Loucy (cell line): ENCODE data around the gene FBRSL1.

Experiments
- H2AFZ ChIP-seq: fragments of 200-600 bp; sonication (generic); 2 replicates; pipeline ENCODE4 v1.6.0; 2016; ENCODE audit warnings: antibody characterized with exemption, mild to moderate bottlenecking, low read length, moderate library complexity
- H3F3A ChIP-seq: fragments of 200-600 bp; 2 replicates; pipeline ENCODE4 v1.6.0; 2016; ENCODE audit warnings: antibody characterized with exemption, low read depth, mild to moderate bottlenecking
- H3K27me3 ChIP-seq: fragments of 200-600 bp; sonication (generic); 2 replicates; pipeline ENCODE4 v1.6.1; 2014; ENCODE audit warnings: low read length, mild to moderate bottlenecking; ENCODE audit not compliant: insufficient read depth, poor library complexity, severe bottlenecking
- H3K36me3 ChIP-seq: fragments of 200-600 bp; sonication (generic); 2 replicates; pipeline ENCODE4 v1.6.1; 2016; ENCODE audit warnings: low read length; ENCODE audit not compliant: insufficient read depth
- H3K4me1 ChIP-seq: fragments of 200-600 bp; sonication (generic); 2 replicates; pipeline ENCODE4 v1.5.1; 2014; ENCODE audit warnings: low read length, mild to moderate bottlenecking; ENCODE audit not compliant: insufficient read depth, poor library complexity, severe bottlenecking
- H3K4me2 ChIP-seq: fragments of 200-600 bp; sonication (generic); 2 replicates; pipeline ENCODE4 v1.6.0; 2014; ENCODE audit warnings: antibody characterized with exemption, low read length, low read depth, mild to moderate bottlenecking; ENCODE audit not compliant: poor library complexity, severe bottlenecking
- H3K4me3 ChIP-seq: fragments of 200-600 bp; sonication (generic); 2 replicates; pipeline ENCODE4 v1.5.1; 2014; ENCODE audit warnings: low read length, mild to moderate bottlenecking, mixed read lengths; ENCODE audit not compliant: poor library complexity, severe bottlenecking
- H3K79me2 ChIP-seq: fragments of 200-600 bp; sonication (generic); 2 replicates; pipeline ENCODE4 v1.6.1; 2014; ENCODE audit warnings: low read length; ENCODE audit not compliant: insufficient read depth
- H3K9ac ChIP-seq: fragments of 200-600 bp; sonication (generic); 2 replicates; pipeline ENCODE4 v1.6.0; 2014; ENCODE audit warnings: mild to moderate bottlenecking, low read depth, low read length, moderate library complexity; ENCODE audit not compliant: poor library complexity, severe bottlenecking
- H3K9me2 ChIP-seq: fragments of 200-600 bp; sonication (generic); replicated peaks from 2 replicates; pipeline ENCODE4 v1.6.1; 2016; ENCODE audit warnings: low read depth, low read length, mixed read lengths
- H3K9me3 ChIP-seq: fragments of 200-600 bp; sonication (generic); 2 replicates; pipeline ENCODE4 v1.6.1; 2014; ENCODE audit warnings: mild to moderate bottlenecking, antibody characterized with exemption, low read length, low read depth; ENCODE audit not compliant: insufficient read depth
- H4K20me1 ChIP-seq: fragments of 200-600 bp; sonication (generic); 2 replicates; pipeline ENCODE4 v1.6.0; 2014; ENCODE audit warnings: antibody characterized with exemption, low read length, mild to moderate bottlenecking; ENCODE audit not compliant: insufficient read depth, poor library complexity, severe bottlenecking
- EZH2phosphoT487 ChIP-seq: fragments of 200-600 bp; IDR thresholded peaks from 2 replicates; pipeline ENCODE4 v1.6.1; 2018; ENCODE audit warnings: antibody characterized with exemption, mild to moderate bottlenecking, moderate library complexity, borderline replicate concordance
- TF ChIP-seq, protein P1 (sequence below): fragments of 200-600 bp; sonication (generic); conservative IDR thresholded peaks from 2 replicates; pipeline ENCODE4 v1.5.1; 2014; ENCODE audit warnings: mild to moderate bottlenecking, antibody characterized with exemption, low read length

The FBRSL1 gene

DNA sequence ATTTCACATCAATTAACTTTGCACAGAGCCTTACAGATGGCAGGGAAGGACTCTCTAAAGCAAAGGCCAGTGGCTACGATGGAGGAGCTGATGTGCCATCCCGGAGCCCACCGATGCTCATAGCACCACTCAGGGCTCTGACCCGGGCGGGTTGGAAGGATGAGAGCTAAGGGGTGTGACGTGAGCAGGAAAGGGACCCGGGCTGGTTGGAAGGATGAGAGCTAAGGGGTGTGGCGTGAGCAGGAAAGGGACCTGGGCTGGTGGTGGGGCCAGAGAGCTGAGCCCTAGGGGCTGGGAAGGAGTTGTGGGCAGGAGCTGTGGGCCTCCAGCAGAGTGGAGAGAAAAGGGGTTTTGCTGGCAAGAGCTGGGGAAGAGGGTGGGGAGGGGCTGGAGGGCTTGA lies 3.8 kb upstream of the FBRSL1 start:
- Histone ChIP-seq H3K4me3 (no peak overlapping the region), H3K9ac (peak overlapping the region; percentile 99), H3K9me2 (no peaks in the 10 kb centered on the region), H3K79me2 (peaks cover 10% of the 10 kb centered on the region), H4K20me1 (peaks cover 5% of the 10 kb centered on the region), H3K9me3 (no peaks in the 10 kb centered on the region), H3K27me3 (no peaks in the 10 kb centered on the region), H3K4me1 (peaks cover 39% of the 10 kb centered on the region), H2AFZ (no peak overlapping the region), H3K36me3 (no peaks in the 10 kb centered on the region), H3K4me2 (no peak overlapping the region), H3F3A (peaks cover 3% of the 10 kb centered on the region; the same call in 1 of the 2 replicates)
- TF ChIP-seq, protein P1, sequence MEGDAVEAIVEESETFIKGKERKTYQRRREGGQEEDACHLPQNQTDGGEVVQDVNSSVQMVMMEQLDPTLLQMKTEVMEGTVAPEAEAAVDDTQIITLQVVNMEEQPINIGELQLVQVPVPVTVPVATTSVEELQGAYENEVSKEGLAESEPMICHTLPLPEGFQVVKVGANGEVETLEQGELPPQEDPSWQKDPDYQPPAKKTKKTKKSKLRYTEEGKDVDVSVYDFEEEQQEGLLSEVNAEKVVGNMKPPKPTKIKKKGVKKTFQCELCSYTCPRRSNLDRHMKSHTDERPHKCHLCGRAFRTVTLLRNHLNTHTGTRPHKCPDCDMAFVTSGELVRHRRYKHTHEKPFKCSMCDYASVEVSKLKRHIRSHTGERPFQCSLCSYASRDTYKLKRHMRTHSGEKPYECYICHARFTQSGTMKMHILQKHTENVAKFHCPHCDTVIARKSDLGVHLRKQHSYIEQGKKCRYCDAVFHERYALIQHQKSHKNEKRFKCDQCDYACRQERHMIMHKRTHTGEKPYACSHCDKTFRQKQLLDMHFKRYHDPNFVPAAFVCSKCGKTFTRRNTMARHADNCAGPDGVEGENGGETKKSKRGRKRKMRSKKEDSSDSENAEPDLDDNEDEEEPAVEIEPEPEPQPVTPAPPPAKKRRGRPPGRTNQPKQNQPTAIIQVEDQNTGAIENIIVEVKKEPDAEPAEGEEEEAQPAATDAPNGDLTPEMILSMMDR = no peak
- TF ChIP-seq EZH2phosphoT487 = no peak

DNA sequence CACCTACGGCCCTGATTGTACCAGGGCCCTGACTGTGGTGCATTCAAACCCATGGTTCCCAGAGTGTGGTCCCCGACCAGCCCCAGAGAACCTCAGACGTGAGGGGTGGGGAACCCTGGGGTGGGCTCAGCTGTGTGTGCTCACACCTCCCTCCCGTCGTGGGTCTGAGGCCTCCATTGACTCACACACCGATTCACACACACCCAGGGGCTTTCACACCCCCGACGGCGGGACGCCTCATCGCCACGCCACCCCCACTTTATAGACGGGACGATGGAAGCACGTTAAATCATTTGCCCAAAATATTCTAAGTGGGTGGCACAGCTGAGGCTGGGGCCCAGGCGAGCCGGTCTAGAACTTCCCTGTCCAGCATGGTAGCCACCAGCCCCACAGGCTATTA lies 3.4 kb upstream of the FBRSL1 start:
- peaks cover 14% of the 10 kb centered on the region for H3K79me2 ChIP-seq
- no peak overlapping the region for H2AFZ ChIP-seq
- peaks cover 40% of the 10 kb centered on the region for H3K4me1 ChIP-seq
- no peaks in the 10 kb centered on the region for H3K27me3 ChIP-seq
- H3F3A ChIP-seq = peaks cover 3% of the 10 kb centered on the region; the same call in 1 of the 2 replicates
- no peaks in the 10 kb centered on the region for H3K9me2 ChIP-seq
- H3K4me2 ChIP-seq = no peak overlapping the region
- H4K20me1 ChIP-seq = peaks cover 9% of the 10 kb centered on the region
- no peaks in the 10 kb centered on the region for H3K9me3 ChIP-seq
- no peak overlapping the region for H3K4me3 ChIP-seq
- peak overlapping the region; percentile 99 for H3K9ac ChIP-seq
- TF ChIP-seq EZH2phosphoT487 = no peak
- TF ChIP-seq, protein P1 = no peak
- H3K36me3 ChIP-seq = no peaks in the 10 kb centered on the region

GRCh38 chr12:132487311-132487741 lies 2.6 kb upstream of the FBRSL1 start:
- Histone ChIP-seq H4K20me1 (peaks cover 17% of the 10 kb centered on the region), H2AFZ (no peak overlapping the region), H3F3A (peaks cover 3% of the 10 kb centered on the region; the same call in 1 of the 2 replicates), H3K4me2 (peak overlapping the region; percentile 100), H3K36me3 (no peaks in the 10 kb centered on the region), H3K9me3 (no peaks in the 10 kb centered on the region), H3K27me3 (no peaks in the 10 kb centered on the region), H3K4me1 (peaks cover 46% of the 10 kb centered on the region), H3K79me2 (peaks cover 22% of the 10 kb centered on the region), H3K9me2 (no peaks in the 10 kb centered on the region), H3K4me3 (no peak overlapping the region), H3K9ac (peak overlapping the region; percentile 99)
- no peak for TF ChIP-seq EZH2phosphoT487
- TF ChIP-seq, protein P1 = no peak
